Cardiac muscle cell (in vitro differentiated cells and primary cell): ENCODE measurements around the gene SLC5A3. TPM values are rescaled to one million over a fixed set of nuclear protein-coding genes. Genes with fewer than 3 reads are reported as not detected.

Source experiments
- DNase-seq, 2 donors: peaks; one replicate each; pipeline versions ENCODE4 v3.0.0 to v3.0.0-alpha.2; 2010 to 2017; ENCODE audit warnings: low read depth in 1 of 2, low spot score in 1 of 2
- H3K27ac ChIP-seq: fragments of 200-600 bp; sonication (generic); 2 replicates; pipeline ENCODE4 v1.5.1; 2016
- H3K27me3 ChIP-seq: fragments of 200-600 bp; sonication (generic); 2 replicates; pipeline ENCODE4 v1.6.0; 2016; ENCODE audit warnings: control low read depth
- H3K36me3 ChIP-seq: fragments of 200-600 bp; sonication (generic); 2 replicates; pipeline ENCODE4 v1.5.1; 2016; ENCODE audit warnings: control low read depth
- H3K4me1 ChIP-seq: fragments of 200-600 bp; sonication (generic); 2 replicates; pipeline ENCODE4 v1.8.1; 2017; ENCODE audit warnings: low read depth, mild to moderate bottlenecking, mixed run types
- H3K4me3 ChIP-seq: fragments of 200-600 bp; sonication (generic); 2 replicates; pipeline ENCODE4 v1.5.1; 2016; ENCODE audit warnings: mild to moderate bottlenecking
- H3K9me3 ChIP-seq: fragments of 200-600 bp; sonication (generic); 2 replicates; pipeline ENCODE4 v1.5.1; 2017; ENCODE audit warnings: low read depth, mild to moderate bottlenecking, control low read depth
- CTCF ChIP-seq: IDR thresholded peaks from 2 replicates; pipeline ENCODE4 v1.5.1; 2012; ENCODE audit warnings: low read depth, mild to moderate bottlenecking, low read length
- polyA plus RNA-seq: library from polyadenylated mRNA; unstranded; fragments of >200 nt; fragmentation: Nextera tagmentation; extraction: Ambion mirVana; gene quantifications from 2 replicates; pipeline ENCODE4 v1.2.1, GENCODE V29; 2016
- total RNA-seq: library from RNA; depleted of rRNA; stranded (reverse); fragments of >200 nt; gene quantifications from 2 replicates; pipeline ENCODE4 v1.2.3, GENCODE V29; 2016

Gene SLC5A3
- total and polyA plus RNA-seq, 2 experiments from 2014 or later: 3.0 to 17.0 TPM

GRCh38 chr21:34055615-34056014 is 17.8 kb upstream of the SLC5A3 start:
- Histone ChIP-seq H3K9me3 (no peaks in the 10 kb centered on the region), H3K27me3 (no peaks in the 10 kb centered on the region), H3K27ac (no peak overlapping the region), H3K4me3 (no peak overlapping the region), H3K36me3 (no peaks in the 10 kb centered on the region), H3K4me1 (no peaks in the 10 kb centered on the region)
- DNase-seq: no peak
- no peak for TF ChIP-seq CTCF

- H3K27ac ChIP-seq: no peak overlapping the region
- H3K4me3 ChIP-seq: no peak overlapping the region
- no peaks in the 10 kb centered on the region for H3K4me1 ChIP-seq
- TF ChIP-seq CTCF: no peak
- no peak for DNase-seq
- H3K27me3 ChIP-seq: no peaks in the 10 kb centered on the region
- H3K9me3 ChIP-seq: no peaks in the 10 kb centered on the region
- no peaks in the 10 kb centered on the region for H3K36me3 ChIP-seq
These were observed 11.4 kb upstream of the SLC5A3 start for GRCh38 chr21:34061983-34062382.

GRCh38 chr21:34065027-34065426 is 8.4 kb upstream of the SLC5A3 start:
- Histone ChIP-seq H3K27ac (no peak overlapping the region), H3K36me3 (no peaks in the 10 kb centered on the region), H3K9me3 (no peaks in the 10 kb centered on the region), H3K4me3 (no peak overlapping the region), H3K27me3 (no peaks in the 10 kb centered on the region), H3K4me1 (no peaks in the 10 kb centered on the region)
- no peak for DNase-seq
- TF ChIP-seq CTCF: no peak

- no peak for DNase-seq
- H3K4me3 ChIP-seq: no peak overlapping the region
- peaks cover 22% of the 10 kb centered on the region for H3K4me1 ChIP-seq
- H3K27me3 ChIP-seq: no peaks in the 10 kb centered on the region
- no peaks in the 10 kb centered on the region for H3K36me3 ChIP-seq
- H3K27ac ChIP-seq: no peak overlapping the region
- TF ChIP-seq CTCF: no peak
- H3K9me3 ChIP-seq: no peaks in the 10 kb centered on the region
These were observed 1.7 kb upstream of the SLC5A3 start for GRCh38 chr21:34071683-34072082.

- Histone ChIP-seq H3K27me3 (no peaks in the 10 kb centered on the region), H3K4me3 (peak overlapping the region; percentile 28), H3K27ac (peak overlapping the region; percentile 87), H3K4me1 (peaks cover 29% of the 10 kb centered on the region), H3K9me3 (no peaks in the 10 kb centered on the region), H3K36me3 (no peaks in the 10 kb centered on the region)
- no peak for DNase-seq
- no peak for TF ChIP-seq CTCF
These were observed 990 bp upstream of the SLC5A3 start for GRCh38 chr21:34072145-34073031.
